ENCODE results near the gene CCDC136.

Gene CCDC136

DNA sequence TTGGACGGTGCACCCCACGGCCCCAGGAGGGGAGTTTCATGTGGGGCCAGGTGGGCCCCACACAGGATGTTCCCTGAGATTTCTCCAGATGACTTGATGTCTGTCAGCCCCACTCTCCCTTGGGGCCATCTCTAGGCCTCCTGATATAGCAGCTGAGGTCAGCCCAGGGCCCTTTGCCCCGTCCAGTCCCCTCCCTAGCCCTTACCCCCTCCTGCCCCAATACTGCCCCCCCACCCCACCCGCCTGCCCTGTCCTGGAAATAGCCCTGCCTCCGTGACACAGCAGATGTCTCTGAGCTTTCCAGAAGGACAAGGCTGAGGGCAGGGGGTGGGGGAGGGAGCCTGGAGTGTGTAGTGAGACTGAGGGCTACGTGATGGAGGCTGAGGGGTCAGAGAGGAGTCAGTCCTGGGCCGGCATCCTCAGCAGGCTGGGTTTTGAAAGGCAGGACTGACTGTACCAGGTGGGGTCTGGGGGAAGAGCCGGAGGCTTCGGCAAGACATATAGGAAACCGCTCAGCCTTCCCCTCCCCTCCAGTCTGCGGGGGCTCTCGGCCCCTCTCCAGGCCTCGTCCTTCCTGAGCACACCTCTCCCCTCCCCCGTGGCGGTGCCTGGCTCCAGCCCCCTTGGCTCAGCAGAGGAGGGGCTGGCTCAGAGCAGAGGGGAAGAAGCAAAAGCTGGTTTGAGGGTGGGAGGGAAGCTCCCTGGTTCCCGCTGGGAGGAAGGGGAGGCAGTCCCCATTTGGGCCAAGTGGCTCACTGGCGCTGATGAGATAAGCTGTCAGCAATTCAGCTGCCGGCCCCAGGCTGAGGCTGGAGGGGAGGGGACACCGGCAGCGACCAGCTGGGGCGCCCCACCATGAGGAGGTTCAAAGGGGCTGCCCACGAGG lies 40.5 kb downstream of the CCDC136 start:
- DNase-seq (ENCODE audit: insufficient read length, low spot score) = no peak
- no peak for FAIRE-seq

DNA sequence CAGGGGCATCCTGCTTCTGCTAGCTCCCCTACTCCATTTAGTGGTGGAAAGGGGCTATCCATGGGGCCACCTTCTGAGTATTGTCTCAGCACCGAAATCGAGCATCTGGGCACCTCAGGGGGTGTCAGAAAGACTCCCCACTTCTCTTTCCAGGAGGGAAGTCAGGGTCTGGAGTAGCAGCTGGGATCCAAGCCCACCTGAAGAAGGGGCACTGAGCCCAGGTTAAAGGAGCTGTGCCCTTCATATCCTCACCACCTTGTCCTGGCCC lies 41.0 kb downstream of the CCDC136 start:
- TF ChIP-seq, protein P1, sequence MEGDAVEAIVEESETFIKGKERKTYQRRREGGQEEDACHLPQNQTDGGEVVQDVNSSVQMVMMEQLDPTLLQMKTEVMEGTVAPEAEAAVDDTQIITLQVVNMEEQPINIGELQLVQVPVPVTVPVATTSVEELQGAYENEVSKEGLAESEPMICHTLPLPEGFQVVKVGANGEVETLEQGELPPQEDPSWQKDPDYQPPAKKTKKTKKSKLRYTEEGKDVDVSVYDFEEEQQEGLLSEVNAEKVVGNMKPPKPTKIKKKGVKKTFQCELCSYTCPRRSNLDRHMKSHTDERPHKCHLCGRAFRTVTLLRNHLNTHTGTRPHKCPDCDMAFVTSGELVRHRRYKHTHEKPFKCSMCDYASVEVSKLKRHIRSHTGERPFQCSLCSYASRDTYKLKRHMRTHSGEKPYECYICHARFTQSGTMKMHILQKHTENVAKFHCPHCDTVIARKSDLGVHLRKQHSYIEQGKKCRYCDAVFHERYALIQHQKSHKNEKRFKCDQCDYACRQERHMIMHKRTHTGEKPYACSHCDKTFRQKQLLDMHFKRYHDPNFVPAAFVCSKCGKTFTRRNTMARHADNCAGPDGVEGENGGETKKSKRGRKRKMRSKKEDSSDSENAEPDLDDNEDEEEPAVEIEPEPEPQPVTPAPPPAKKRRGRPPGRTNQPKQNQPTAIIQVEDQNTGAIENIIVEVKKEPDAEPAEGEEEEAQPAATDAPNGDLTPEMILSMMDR (IDR thresholded peaks at IDR 0.05; ENCODE audit: insufficient read depth, missing control alignments) = no peak
- FAIRE-seq = no peak
- no peak for DNase-seq (ENCODE audit: insufficient read length, low spot score)

More for the DNA sequence above, 40.5 kb downstream of the CCDC136 start:
- TF ChIP-seq, protein P1 (IDR thresholded peaks at IDR 0.05; ENCODE audit: insufficient read depth, missing control alignments) = no peak

DNA sequence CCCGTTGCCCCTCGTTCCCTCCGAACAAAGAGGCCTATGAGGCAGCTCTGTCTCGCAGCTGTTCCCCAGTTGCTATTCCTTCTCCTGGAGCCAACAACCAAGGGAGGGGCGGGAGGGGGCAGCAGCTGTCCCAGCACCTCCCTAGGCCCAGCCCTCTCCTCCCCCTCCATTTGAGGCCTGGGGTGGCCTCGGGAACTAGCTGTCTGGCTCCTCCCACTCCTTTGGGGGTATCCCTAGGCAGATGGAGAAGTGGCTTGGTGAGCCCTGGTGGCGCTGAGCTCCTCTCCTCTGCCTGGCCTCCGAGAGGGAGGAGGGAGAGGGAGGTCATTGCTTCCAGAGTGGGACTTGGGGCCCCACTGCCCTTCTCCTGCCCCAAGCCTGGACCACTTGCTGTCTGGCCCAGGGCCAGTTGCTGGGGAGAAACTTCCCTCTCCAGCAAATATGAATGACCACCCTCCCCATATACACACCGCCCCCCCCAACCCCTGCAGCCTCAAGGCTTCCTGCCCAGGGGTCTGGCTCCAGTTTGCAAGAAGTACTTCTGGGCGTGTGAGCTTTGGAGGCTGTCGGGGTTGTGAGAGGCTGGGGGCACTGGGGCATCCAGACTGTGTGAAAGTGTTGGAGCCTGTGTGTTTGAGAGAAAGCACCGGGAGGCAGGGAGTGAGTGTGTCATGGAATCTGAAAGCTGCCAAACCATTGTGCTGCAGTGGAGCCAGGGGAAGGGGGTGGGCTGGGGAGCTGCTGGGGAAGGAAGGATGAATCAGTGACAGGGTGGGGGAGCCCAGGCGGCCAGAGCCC lies 41.6 kb downstream of the CCDC136 start:
- TF ChIP-seq, protein P1 (IDR thresholded peaks at IDR 0.05; ENCODE audit: insufficient read depth, missing control alignments) = no peak
- no peak for DNase-seq (ENCODE audit: insufficient read length, low spot score)

DNA sequence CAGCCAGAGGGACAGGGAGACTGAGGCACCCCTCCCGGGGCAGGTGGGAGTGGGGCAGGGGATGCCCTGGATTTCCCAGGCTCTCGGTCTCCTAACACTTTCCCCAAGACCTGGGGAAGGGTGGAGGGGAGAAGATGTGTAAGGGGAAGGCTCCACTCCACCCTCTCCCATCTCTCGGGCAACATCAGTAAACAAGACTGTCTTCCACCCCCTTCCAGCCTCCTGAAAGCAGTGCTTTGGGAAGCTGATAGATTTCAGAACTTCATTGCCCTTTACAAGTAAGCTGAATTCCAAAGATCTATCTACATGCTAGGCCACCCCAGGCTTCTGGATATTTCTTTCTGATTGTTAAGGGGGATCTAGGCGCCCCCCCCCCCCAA lies 42.2 kb downstream of the CCDC136 start:
- TF ChIP-seq, protein P1 (IDR thresholded peaks at IDR 0.05; ENCODE audit: insufficient read depth, missing control alignments) = no peak
- FAIRE-seq = no peak
- no peak for DNase-seq (ENCODE audit: insufficient read length, low spot score)

More for the DNA sequence above, 41.6 kb downstream of the CCDC136 start:
- FAIRE-seq = no peak

DNA sequence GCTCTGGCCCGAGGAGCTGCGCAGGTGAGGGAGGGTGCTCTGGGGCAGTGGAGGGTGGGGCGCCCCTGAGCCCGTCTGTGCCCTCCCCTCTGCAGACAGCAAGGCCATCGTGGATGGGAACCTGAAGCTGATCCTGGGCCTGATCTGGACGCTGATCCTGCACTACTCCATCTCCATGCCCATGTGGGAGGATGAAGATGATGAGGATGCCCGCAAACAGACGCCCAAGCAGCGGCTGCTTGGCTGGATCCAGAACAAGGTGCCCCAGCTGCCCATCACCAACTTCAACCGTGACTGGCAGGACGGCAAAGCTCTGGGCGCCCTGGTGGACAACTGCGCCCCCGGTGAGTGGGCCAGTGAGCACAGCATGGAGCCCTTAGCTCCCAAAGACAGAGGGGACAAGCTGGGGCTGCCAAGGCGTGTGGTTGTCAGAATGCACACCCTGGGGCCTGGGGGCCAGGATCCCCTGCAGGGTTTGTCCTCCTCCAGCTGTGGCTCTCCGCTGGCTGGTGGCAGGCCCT lies 43.5 kb downstream of the CCDC136 start:
- DNase-seq (ENCODE audit: insufficient read length, low spot score) (no peak), FAIRE-seq (no peak)
- TF ChIP-seq, protein P1 (IDR thresholded peaks at IDR 0.05; ENCODE audit: insufficient read depth, missing control alignments) = no peak

DNA sequence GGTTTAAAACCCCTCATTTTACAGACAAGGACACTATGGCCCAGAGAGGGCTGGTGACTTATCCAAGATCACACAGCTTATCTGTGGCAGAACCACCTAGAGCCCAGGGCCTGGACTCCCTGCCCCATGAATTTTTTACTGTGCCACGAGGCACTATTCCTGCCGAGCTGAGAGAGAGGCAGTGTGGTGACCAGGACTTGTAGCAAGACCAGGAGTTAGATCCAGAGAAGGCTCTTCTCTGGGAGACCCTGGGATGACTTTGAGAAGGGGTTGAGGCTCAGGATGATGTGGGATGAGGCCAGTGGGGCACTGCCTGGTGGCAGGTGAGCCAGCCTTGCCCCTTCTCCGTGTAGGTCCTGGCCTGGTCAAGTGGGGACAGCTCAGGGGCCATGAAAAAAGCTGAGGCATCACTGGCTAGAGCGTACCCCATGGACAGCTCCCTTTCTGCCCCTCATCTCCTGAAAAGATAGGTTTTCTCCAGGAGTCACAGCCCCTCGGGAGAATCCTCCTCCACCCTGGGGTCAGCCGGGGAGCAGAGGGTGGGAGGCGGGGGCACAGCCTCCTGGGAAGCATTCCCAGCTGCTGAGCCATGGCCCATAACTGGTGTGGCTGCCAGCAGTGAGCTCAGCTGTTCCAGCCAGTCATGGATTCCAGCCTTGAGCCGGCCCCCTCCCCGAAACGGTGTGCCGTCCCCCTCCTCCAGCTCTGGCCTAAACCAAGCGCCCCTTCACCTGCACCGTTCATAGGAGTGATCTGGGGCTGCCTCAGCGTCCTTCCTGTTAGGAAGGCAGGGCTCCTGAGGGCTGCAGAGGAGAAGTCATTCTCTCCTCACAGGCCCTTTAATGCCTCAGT lies 44.2 kb downstream of the CCDC136 start:
- FAIRE-seq = no peak
- DNase-seq (ENCODE audit: insufficient read length, low spot score) = no peak
- TF ChIP-seq, protein P1 (IDR thresholded peaks at IDR 0.05; ENCODE audit: insufficient read depth, missing control alignments) = no peak

Data from D721Med (cell line).